ENCODE measurements around the gene MBD4.

The MBD4 gene

DNA sequence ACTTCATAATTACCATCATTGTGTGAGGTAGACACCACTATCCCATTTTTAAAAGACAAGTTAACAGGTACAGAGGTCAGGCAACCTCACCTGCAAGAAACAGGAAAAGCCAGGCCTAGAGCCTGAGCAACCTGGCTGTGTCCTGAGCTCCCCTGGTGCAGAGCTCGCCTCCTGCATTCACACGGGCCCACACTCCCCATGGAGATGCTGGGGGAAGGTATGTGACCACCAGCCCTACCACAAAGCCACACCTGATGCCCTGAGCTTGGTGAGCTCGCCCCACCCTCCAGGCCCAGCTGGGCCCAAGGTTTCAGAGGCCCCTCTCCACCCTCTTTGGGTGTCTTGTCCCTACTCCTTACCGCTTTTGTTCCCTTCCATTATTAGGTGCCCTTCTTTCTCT is 10.1 kb downstream of the MBD4 start:
- ChIA-PET CTCF (interaction anchor here (1.5 to 2.7 kb wide), 5 partner anchors 24 to 46 kb away, joined by 3 to 8 read pairs (median 4); no protein-coding TSS in a partner anchor), POLR2A (interaction anchor here (1.0 kb wide), 1 partner anchor 10 kb away, joined by 3 read pairs; the partner anchor contains the start of genes IFT122 and MBD4)
- TF ChIP-seq, protein P1, sequence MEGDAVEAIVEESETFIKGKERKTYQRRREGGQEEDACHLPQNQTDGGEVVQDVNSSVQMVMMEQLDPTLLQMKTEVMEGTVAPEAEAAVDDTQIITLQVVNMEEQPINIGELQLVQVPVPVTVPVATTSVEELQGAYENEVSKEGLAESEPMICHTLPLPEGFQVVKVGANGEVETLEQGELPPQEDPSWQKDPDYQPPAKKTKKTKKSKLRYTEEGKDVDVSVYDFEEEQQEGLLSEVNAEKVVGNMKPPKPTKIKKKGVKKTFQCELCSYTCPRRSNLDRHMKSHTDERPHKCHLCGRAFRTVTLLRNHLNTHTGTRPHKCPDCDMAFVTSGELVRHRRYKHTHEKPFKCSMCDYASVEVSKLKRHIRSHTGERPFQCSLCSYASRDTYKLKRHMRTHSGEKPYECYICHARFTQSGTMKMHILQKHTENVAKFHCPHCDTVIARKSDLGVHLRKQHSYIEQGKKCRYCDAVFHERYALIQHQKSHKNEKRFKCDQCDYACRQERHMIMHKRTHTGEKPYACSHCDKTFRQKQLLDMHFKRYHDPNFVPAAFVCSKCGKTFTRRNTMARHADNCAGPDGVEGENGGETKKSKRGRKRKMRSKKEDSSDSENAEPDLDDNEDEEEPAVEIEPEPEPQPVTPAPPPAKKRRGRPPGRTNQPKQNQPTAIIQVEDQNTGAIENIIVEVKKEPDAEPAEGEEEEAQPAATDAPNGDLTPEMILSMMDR (IDR thresholded peaks at IDR 0.05; ENCODE audit: control extremely low read depth, extremely low read depth, low read depth, missing control alignments), result no peak
- DNase-seq (ENCODE audit: extremely low spot score), result no peak

DNA sequence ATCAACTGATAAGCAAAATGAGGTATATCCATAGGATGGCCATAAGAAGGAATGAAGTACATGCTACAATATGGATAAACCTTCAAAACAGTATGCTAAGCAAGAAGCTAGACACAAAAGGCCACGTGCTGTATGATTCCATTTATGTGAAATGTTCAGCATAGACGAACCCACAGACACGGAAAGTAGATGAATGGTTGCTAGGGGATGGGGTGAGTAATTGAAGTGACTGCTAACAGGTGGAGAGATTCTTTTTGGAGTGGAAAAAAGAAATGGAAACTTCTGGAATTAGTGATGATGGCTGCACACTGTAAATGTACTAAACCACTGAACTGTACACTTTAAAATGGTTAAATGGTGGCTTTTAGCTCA is 10.7 kb downstream of the MBD4 start:
- TF ChIP-seq, protein P1 (IDR thresholded peaks at IDR 0.05; ENCODE audit: control extremely low read depth, extremely low read depth, low read depth, missing control alignments), result no peak
- ChIA-PET CTCF (interaction anchor here (1.0 to 1.8 kb wide), 5 partner anchors 10 to 45 kb away, joined by 3 to 5 read pairs (median 4); partner anchors contain the start of genes IFT122 and MBD4), POLR2A (interaction anchor here (1.0 kb wide), 1 partner anchor 11 kb away, joined by 3 read pairs; the partner anchor contains the start of genes IFT122 and MBD4)
- DNase-seq (ENCODE audit: extremely low spot score), result no peak

DNA sequence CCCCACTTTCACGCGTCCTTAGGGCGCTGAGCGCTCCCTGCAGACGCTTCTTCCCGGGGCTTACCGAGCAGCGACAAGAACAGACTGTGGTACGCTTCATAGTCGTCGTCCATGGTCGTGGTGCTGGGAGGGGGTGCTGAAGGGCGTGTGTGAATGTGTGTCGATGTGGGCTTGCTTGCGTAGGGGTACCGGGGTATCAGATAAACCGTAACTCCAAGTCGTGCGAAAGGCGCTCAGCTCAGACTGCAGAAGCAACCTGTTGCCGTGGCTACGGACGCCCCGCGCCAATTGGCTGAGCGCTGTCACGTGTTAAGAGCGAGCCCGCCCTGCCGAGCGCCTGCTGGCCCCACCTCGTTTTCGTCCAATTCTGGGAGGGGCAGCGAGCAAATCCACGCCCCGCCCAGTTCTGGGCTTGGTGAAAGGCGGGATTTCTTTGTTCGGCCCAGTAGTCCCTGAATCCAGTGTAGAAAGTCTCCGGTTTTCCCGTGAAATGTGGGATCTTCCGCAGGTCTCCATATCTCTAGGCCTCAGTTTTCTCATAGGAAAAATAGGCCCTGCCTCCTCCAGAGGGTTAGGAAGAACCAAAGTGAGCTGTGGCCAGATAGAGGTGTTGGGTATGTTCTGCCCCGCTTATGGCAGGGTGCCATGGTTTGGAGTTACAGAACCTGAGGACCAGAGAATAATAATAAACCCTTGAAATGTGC is 11.2 kb downstream of the MBD4 start, which contains the start of gene EFCAB12:
TSS of gene EFCAB12 (minus strand) at position 261 of the 704 bp plus-strand sequence. CDS start at position 113, 148 bp downstream.
- DNase-seq (ENCODE audit: extremely low spot score), result peak; percentile 89
- CTCF ChIA-PET, result interaction anchor here (1.0 to 1.8 kb wide), 6 partner anchors 10 to 45 kb away, joined by 3 to 5 read pairs (median 4); partner anchors contain the start of genes IFT122 and MBD4
- POLR2A ChIA-PET, result interaction anchor here (0.6 to 1.0 kb wide), 2 partner anchors 9 to 29 kb away, joined by 3 to 4 read pairs; no protein-coding TSS in a partner anchor
- TF ChIP-seq, protein P1 (IDR thresholded peaks at IDR 0.05; ENCODE audit: control extremely low read depth, extremely low read depth, low read depth, missing control alignments), result no peak

DNA sequence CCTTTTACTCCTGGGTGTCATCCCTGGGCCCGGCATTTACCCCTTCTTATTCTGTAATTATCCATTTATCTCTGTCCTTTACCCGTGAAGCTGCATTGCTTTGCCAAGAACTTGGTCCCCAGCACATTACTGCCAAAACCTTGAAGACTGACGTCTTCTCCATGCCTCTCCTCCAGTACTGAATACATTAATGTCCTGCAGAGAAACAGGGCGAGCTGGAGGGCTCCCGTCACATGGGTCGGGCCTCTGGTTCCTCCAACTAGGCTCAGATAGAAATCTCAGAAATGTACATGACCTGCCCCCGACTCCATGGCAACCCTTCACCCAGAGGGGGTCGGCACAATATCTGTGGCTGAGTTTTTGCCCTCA is 11.8 kb downstream of the MBD4 start:
- TF ChIP-seq, protein P1 (IDR thresholded peaks at IDR 0.05; ENCODE audit: control extremely low read depth, extremely low read depth, low read depth, missing control alignments), result no peak
- POLR2A ChIA-PET, result interaction anchor here (0.6 to 1.0 kb wide), 2 partner anchors 10 to 28 kb away, joined by 3 to 4 read pairs; no protein-coding TSS in a partner anchor
- CTCF ChIA-PET, result interaction anchor here (1.0 to 1.8 kb wide), 4 partner anchors 8 to 44 kb away, joined by 4 to 5 read pairs (median 4); no protein-coding TSS in a partner anchor
- no peak for DNase-seq (ENCODE audit: extremely low spot score)

DNA sequence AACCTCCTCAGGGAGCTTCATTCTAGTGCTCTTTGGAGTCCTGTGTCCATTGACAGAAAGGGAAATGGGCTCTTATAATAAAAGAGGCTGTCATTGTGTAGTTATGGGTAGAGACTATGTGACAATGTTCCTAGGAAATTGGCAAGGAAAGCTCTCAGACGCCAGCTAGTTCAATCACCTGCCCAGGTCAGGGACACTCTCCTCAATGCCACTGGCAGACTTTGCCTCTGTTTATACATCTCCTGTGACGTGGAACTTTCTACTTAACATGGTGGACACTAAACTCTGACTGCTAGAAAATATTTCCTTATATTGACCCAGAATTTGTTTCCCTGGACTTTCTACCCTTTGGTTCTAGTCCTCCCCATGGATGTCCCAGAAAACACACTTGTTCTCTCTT is 14.1 kb downstream of the MBD4 start:
- POLR2A ChIA-PET, result no interaction called here
- CTCF ChIA-PET, result interaction anchor here (1.1 to 1.5 kb wide), 4 partner anchors 9 to 263 kb away, joined by 3 read pairs; no protein-coding TSS in a partner anchor
- no peak for DNase-seq (ENCODE audit: extremely low spot score)

DNA sequence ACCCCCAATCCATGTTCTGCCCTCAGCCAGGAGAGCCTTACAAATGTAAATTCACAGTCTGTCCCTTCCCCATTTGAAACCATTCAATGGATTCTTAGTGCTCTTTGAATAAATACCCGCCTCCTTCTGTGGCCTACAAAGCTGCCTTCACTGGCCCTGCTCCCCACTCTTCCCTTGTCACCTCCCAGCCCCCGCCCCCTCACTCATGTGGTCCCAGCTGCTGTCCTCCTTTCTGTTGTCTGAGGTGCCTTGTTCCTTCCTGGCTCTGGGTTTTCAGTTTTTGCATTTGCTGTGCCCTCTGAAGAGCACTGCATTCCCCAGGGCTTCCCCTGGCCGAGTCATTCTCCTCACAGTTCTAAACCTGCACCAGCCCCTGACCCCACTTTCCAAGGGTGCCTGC is 14.5 kb downstream of the MBD4 start:
- TF ChIP-seq, protein P1 (IDR thresholded peaks at IDR 0.05; ENCODE audit: control extremely low read depth, extremely low read depth, low read depth, missing control alignments), result no peak
- ChIA-PET POLR2A (no interaction called here), CTCF (interaction anchor here (1.1 to 1.5 kb wide), 4 partner anchors 9 to 263 kb away, joined by 3 read pairs; no protein-coding TSS in a partner anchor)
- no peak for DNase-seq (ENCODE audit: extremely low spot score)

More for the DNA sequence above, 14.1 kb downstream of the MBD4 start:
- TF ChIP-seq, protein P1 (IDR thresholded peaks at IDR 0.05; ENCODE audit: control extremely low read depth, extremely low read depth, low read depth, missing control alignments), result no peak

All from GM10248 (cell line).